HG02981 (cell line): ENCODE measurements around the gene PCDHGB3.
A peak's percentile ranks its signal among the peaks of the same experiment; 100 is the strongest.
"Not testable (repeated sequence)": the region's sequence is repeated elsewhere in the genome, so short reads cannot be mapped to it uniquely, and the experiment has no call there.

Experiments
- ATAC-seq: cut with Tn5 transposase; IDR thresholded peaks from one replicate; pipeline ENCODE4 v1.9.1; 2021; ENCODE audit warnings: mild to moderate bottlenecking, moderate library complexity; ENCODE audit not compliant: unreplicated experiment

PCDHGB3 gene

GRCh38 chr5:141389153-141390042, 19.4 kb downstream of the PCDHGB3 start:
- no peak for ATAC-seq

- no peak for ATAC-seq
Observed at GRCh38 chr5:141392429-141393198, 22.6 kb downstream of the PCDHGB3 start, which contains the start of gene PCDHGA8. PCDHGA8 (plus strand) TSS chr5:141392633; CDS start chr5:141392814, 181 bp downstream.

GRCh38 chr5:141393267-141393666, 23.2 kb downstream of the PCDHGB3 start:
- ATAC-seq, result no peak

GRCh38 chr5:141394401-141395187, 24.6 kb downstream of the PCDHGB3 start:
- not testable (repeated sequence) for ATAC-seq

- peak; percentile 87 for ATAC-seq
Observed at GRCh38 chr5:141397756-141398551, 27.9 kb downstream of the PCDHGB3 start, which contains the start of gene PCDHGB5. PCDHGB5 (plus strand) TSS chr5:141397947; CDS start chr5:141398128, 181 bp downstream.

GRCh38 chr5:141398608-141399007, 28.6 kb downstream of the PCDHGB3 start:
- no peak for ATAC-seq

GRCh38 chr5:141399555-141400258, 29.7 kb downstream of the PCDHGB3 start:
- ATAC-seq, result no peak

GRCh38 chr5:141402553-141403243, 32.7 kb downstream of the PCDHGB3 start, which contains the start of gene PCDHGA9:
PCDHGA9 (plus strand) TSS chr5:141402778; CDS start chr5:141402953, 175 bp downstream.
- ATAC-seq, result no peak

- no peak for ATAC-seq
Observed at GRCh38 chr5:141403387-141403786, 33.3 kb downstream of the PCDHGB3 start.

GRCh38 chr5:141407790-141408505, 37.9 kb downstream of the PCDHGB3 start, which contains the start of gene PCDHGB6:
PCDHGB6 (plus strand) TSS chr5:141408021; CDS start chr5:141408203, 182 bp downstream.
- not testable (repeated sequence) for ATAC-seq

- ATAC-seq, result no peak
Observed at GRCh38 chr5:141409598-141410306, 39.7 kb downstream of the PCDHGB3 start.

- no peak for ATAC-seq
Observed at GRCh38 chr5:141411575-141411974, 41.5 kb downstream of the PCDHGB3 start.

GRCh38 chr5:141412854-141413539, 43.0 kb downstream of the PCDHGB3 start, which contains the start of gene PCDHGA10:
PCDHGA10 (plus strand) TSS chr5:141412987; CDS start chr5:141413176, 189 bp downstream.
- peak; percentile 54 for ATAC-seq

- no peak for ATAC-seq
Observed at GRCh38 chr5:141413540-141414069, 43.6 kb downstream of the PCDHGB3 start.

GRCh38 chr5:141414548-141415274, 44.7 kb downstream of the PCDHGB3 start:
- not testable (repeated sequence) for ATAC-seq

- ATAC-seq, result not testable (repeated sequence)
Observed at GRCh38 chr5:141415275-141415618, 45.2 kb downstream of the PCDHGB3 start.
